Natural killer cell (primary cell): ENCODE data around the gene MYH10. TPM values are rescaled to one million over a fixed set of nuclear protein-coding genes. Genes with fewer than 3 reads are reported as not detected.
A peak's percentile ranks its signal among the peaks of the same experiment; 100 is the strongest.

ENCODE experiments used
- ATAC-seq, 3 donors: fragments of 150-1000 bp in 2 of 3; fragments of 200-7000 bp in 1 of 3; cut with Tn5 transposase; 1 replicate in 1 of 3; 2 replicates in 2 of 3; pipeline ENCODE4 v1.10.0; 2021; ENCODE audit warnings: mild to moderate bottlenecking in 2 of 3, moderate library complexity in 2 of 3
- DNase-seq, 2 donors: peaks; one replicate each; pipeline versions ENCODE4 v3.0.0 to v3.0.0-alpha.2; 2013 to 2021; ENCODE audit warnings: mixed read lengths in 1 of 2
- H3K27ac ChIP-seq: one replicate; pipeline ENCODE4 v1.5.1; 2013; ENCODE audit warnings: mild to moderate bottlenecking, low read length
- H3K27me3 ChIP-seq: one replicate; pipeline ENCODE4 v1.6.1; 2013; ENCODE audit warnings: low read length; ENCODE audit not compliant: control insufficient read depth, insufficient read depth
- H3K36me3 ChIP-seq: one replicate; pipeline ENCODE4 v1.6.1; 2013; ENCODE audit warnings: low read length; ENCODE audit not compliant: control insufficient read depth, insufficient read depth
- H3K4me1 ChIP-seq: one replicate; pipeline ENCODE4 v1.6.1; 2013; ENCODE audit warnings: low read length; ENCODE audit not compliant: control insufficient read depth, insufficient read depth
- H3K4me3 ChIP-seq: one replicate; pipeline ENCODE4 v1.5.1; 2013; ENCODE audit warnings: low read length
- H3K9me3 ChIP-seq: one replicate; pipeline ENCODE4 v1.6.1; 2013; ENCODE audit warnings: low read length; ENCODE audit not compliant: control insufficient read depth, insufficient read depth
- H3K27ac Mint-ChIP-seq, 2 donors: one replicate each; pipeline ENCODE4 v1.8.0; 2022; ENCODE audit warnings: mild to moderate bottlenecking in 2 of 2, mixed read lengths in 2 of 2, moderate library complexity in 1 of 2
- H3K27me3 Mint-ChIP-seq, 2 donors: one replicate each; pipeline ENCODE4 v1.8.0; 2022; ENCODE audit warnings: low read depth in 2 of 2, mixed read lengths in 2 of 2
- H3K36me3 Mint-ChIP-seq: one replicate; pipeline ENCODE4 v1.8.0; 2022; ENCODE audit warnings: mixed read lengths
- H3K4me1 Mint-ChIP-seq, 2 donors: one replicate each; pipeline ENCODE4 v1.8.0; 2022; ENCODE audit warnings: mixed read lengths in 2 of 2
- H3K4me3 Mint-ChIP-seq: one replicate; pipeline ENCODE4 v1.8.0; 2022; ENCODE audit warnings: mild to moderate bottlenecking, moderate library complexity, mixed read lengths
- H3K9me3 Mint-ChIP-seq, 2 donors: one replicate each; pipeline ENCODE4 v1.8.0; 2022; ENCODE audit warnings: mixed read lengths in 2 of 2
- CTCF ChIP-seq: fragments of 200-600 bp; IDR thresholded peaks from one replicate; pipeline ENCODE4 v1.8.0; 2022; ENCODE audit warnings: antibody characterized with exemption
- WGBS: methylation state at CpG from one replicate; pipeline ENCODE4 v1.1.7; 2013; ENCODE audit warnings: missing lambda C conversion rate; ENCODE audit not compliant: insufficient coverage; 5-methylcytosine and 5-hydroxymethylcytosine counted together
- intact Hi-C: fragments of 100-400 bp; cut with micrococcal nuclease; formaldehyde crosslinking; loops from one replicate; pipeline ENCODE4 v1.14.2; 2022
- total RNA-seq, 4 donors: library from RNA; stranded (reverse); fragments of 120-200 nt in 1 of 4; gene quantifications; one replicate each; pipeline versions ENCODE4 v1.2.3 to v1.2.4, GENCODE V29; 2013 to 2022

MYH10 gene
- total RNA-seq, 3 donors from 2014 or later (not counting 1 experiment from before 2014, with no cell fraction given), result 0.28 to 1.5 (median 1.0) TPM

GRCh38 chr17:8448310-8448709, 182.2 kb downstream of the MYH10 start:
- no peak for TF ChIP-seq CTCF
- Mint-ChIP-seq H3K4me1 (peaks cover 24 to 29% of the 10 kb centered on the region in 2 donors), H3K27me3 (no peaks in the 10 kb centered on the region), H3K27ac (peak overlapping the region; percentile 38 to 40), H3K4me3 (no peak overlapping the region), H3K9me3 (no peaks in the 10 kb centered on the region), H3K36me3 (peaks cover 27% of the 10 kb centered on the region)
- no peak overlapping the region for H3K4me3 ChIP-seq
- no peak overlapping the region for H3K27ac ChIP-seq
- no peak for DNase-seq
- peaks cover 84% of the 10 kb centered on the region for H3K36me3 ChIP-seq
- peak in 1 of 3 donors; percentile 29 for ATAC-seq
- no peaks in the 10 kb centered on the region for H3K9me3 ChIP-seq
- intact Hi-C loops, result no loop called here
- WGBS, result 66% methylated on average over 3 of the region's 3 CpGs
- no peaks in the 10 kb centered on the region for H3K4me1 ChIP-seq
- H3K27me3 ChIP-seq, result no peaks in the 10 kb centered on the region

- WGBS, result 100% methylated on average over 3 of the region's 4 CpGs
- Mint-ChIP-seq H3K36me3 (peaks cover 27% of the 10 kb centered on the region), H3K9me3 (no peaks in the 10 kb centered on the region)
Observed at GRCh38 chr17:8447799-8448198, 182.7 kb downstream of the MYH10 start.

GRCh38 chr17:8445536-8445935, 185.0 kb downstream of the MYH10 start:
- Histone ChIP-seq H3K27me3 (no peaks in the 10 kb centered on the region), H3K27ac (no peak overlapping the region), H3K4me3 (no peak overlapping the region), H3K4me1 (no peaks in the 10 kb centered on the region), H3K9me3 (no peaks in the 10 kb centered on the region), H3K36me3 (peaks cover 60% of the 10 kb centered on the region)
- Mint-ChIP-seq H3K4me3 (no peak overlapping the region), H3K4me1 (peaks cover 44 to 51% of the 10 kb centered on the region in 2 donors), H3K27ac (no peak overlapping the region), H3K27me3 (no peaks in the 10 kb centered on the region), H3K36me3 (peaks cover 17% of the 10 kb centered on the region), H3K9me3 (no peaks in the 10 kb centered on the region)
- TF ChIP-seq CTCF, result no peak
- ATAC-seq (no peak), DNase-seq (no peak)
- 94% methylated on average over 3 of the region's 4 CpGs for WGBS
- intact Hi-C loops, result no loop called here

More at GRCh38 chr17:8447799-8448198, 182.7 kb downstream of the MYH10 start:
- no peak overlapping the region for H3K4me3 ChIP-seq
- H3K27ac Mint-ChIP-seq, result peak overlapping the region; percentile 40 to 41
- no peak for ATAC-seq
- peaks cover 29 to 34% of the 10 kb centered on the region in 2 donors for H3K4me1 Mint-ChIP-seq
- no peaks in the 10 kb centered on the region for H3K27me3 Mint-ChIP-seq
- TF ChIP-seq CTCF, result no peak
- H3K4me1 ChIP-seq, result no peaks in the 10 kb centered on the region
- H3K27ac ChIP-seq, result no peak overlapping the region
- no peak for DNase-seq
- H3K9me3 ChIP-seq, result no peaks in the 10 kb centered on the region
- no peaks in the 10 kb centered on the region for H3K27me3 ChIP-seq
- intact Hi-C loops, result no loop called here
- H3K36me3 ChIP-seq, result peaks cover 79% of the 10 kb centered on the region
- no peak overlapping the region for H3K4me3 Mint-ChIP-seq

- no peak for TF ChIP-seq CTCF
- no peak for ATAC-seq
- Histone ChIP-seq H3K4me1 (no peaks in the 10 kb centered on the region), H3K36me3 (peaks cover 55% of the 10 kb centered on the region), H3K27ac (no peak overlapping the region), H3K27me3 (no peaks in the 10 kb centered on the region), H3K4me3 (no peak overlapping the region), H3K9me3 (no peaks in the 10 kb centered on the region)
- WGBS, result 92% methylated on average over 3 of the region's 4 CpGs
- H3K27ac Mint-ChIP-seq, result peak overlapping the region in 1 of 2 donors; percentile 12
- peaks cover 44 to 57% of the 10 kb centered on the region in 2 donors for H3K4me1 Mint-ChIP-seq
- no peak overlapping the region for H3K4me3 Mint-ChIP-seq
- DNase-seq, result no peak
- H3K36me3 Mint-ChIP-seq, result peaks cover 13% of the 10 kb centered on the region
- intact Hi-C loops, result no loop called here
- no peaks in the 10 kb centered on the region for H3K27me3 Mint-ChIP-seq
- H3K9me3 Mint-ChIP-seq, result no peaks in the 10 kb centered on the region
Observed at GRCh38 chr17:8444494-8444893, 186.0 kb downstream of the MYH10 start.
